ENCODE data around the gene LRRC43. TPM values are rescaled to one million over a fixed set of nuclear protein-coding genes. Genes with fewer than 3 reads are reported as not detected.

The LRRC43 gene
- total and polyA plus RNA-seq, 8 donors, result 1.3 to 2.2 TPM; not detected in 6

DNA sequence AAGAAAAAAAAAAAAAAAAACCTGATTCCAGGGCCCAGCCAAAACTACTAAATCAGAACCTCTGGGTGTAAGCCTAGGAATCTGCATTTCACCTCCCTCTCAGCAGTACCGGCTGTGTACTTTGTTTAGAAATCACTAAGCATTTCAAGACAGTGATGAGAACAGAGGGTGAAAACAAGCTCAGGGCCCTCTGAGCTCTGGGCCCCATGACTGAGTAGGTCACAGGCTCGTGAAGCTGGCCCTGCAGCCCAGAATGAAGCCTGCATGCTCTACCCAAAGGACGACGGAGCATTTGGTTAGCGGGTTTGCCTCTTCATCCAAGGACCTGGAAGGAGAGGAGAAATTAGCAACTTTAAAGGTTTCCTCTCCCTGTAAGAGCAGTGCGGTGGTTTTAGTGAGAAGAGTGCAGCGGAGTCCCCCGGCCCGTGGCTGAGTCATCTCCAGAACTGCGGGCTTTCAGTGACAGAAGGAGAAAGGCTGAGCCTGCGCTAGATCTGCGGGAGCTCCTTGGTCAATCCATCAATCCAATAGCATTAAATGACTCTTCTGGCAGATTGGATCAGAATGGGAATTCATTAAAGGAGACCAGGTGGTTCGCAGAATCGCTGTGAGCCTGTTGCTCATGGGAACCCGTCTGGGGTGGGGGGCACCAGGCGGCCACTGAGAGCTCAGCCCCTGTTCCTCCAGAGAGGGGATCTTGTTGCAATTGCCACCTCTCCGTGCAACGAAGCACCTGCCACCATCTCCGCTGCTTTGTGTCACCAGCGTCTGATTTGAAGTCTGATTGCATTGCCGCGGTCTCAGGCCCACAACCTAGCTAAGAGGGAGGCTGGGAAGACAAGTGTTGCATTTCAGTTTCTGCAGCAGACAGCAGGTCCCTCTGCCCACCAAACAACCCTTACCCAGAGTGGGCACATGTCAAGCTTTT, 16.2 kb upstream of the LRRC43 start:
- intact Hi-C loops (cut with DNase I; ENCODE audit: low total_unique reads), result no loop called here
- TF ChIP-seq EP300 (IDR thresholded peaks at IDR 0.05), result no peak
- TF ChIP-seq POLR2A (IDR thresholded peaks at IDR 0.05), result no peak
- no peak for TF ChIP-seq CTCF (IDR thresholded peaks at IDR 0.05)
- TF ChIP-seq POLR2AphosphoS5 (IDR thresholded peaks at IDR 0.05), result no peak

GRCh38 chr12:122167356-122167925, 15.5 kb upstream of the LRRC43 start:
- Histone ChIP-seq H3K27me3 (peaks cover 0 to 17% (median 0%) of the 10 kb centered on the region in 3 donors), H3K4me1 (no peaks in the 10 kb centered on the region), H3K27ac (no peak overlapping the region), H3K9me3 (no peaks in the 10 kb centered on the region), H3K4me3 (no peak overlapping the region), H3K36me3 (no peaks in the 10 kb centered on the region)
- intact Hi-C loops (cut with DNase I; ENCODE audit: low total_unique reads), result no loop called here
- 71 to 82% (median 81%) methylated on average over 10 of the region's 10 CpGs for WGBS, 5 donors
- TF ChIP-seq EP300 (IDR thresholded peaks at IDR 0.05), result no peak
- no peak for TF ChIP-seq POLR2AphosphoS5 (IDR thresholded peaks at IDR 0.05)
- no peak for TF ChIP-seq CTCF (IDR thresholded peaks at IDR 0.05)
- TF ChIP-seq POLR2A (IDR thresholded peaks at IDR 0.05), result no peak
- no peak for DNase-seq

More for the DNA sequence above, 16.2 kb upstream of the LRRC43 start:
- no peak for DNase-seq
- H3K36me3 ChIP-seq, result no peaks in the 10 kb centered on the region
- WGBS, 5 donors, result 69 to 74% (median 71%) methylated on average over 18 to 22 of the region's 22 CpGs
- no peaks in the 10 kb centered on the region for H3K9me3 ChIP-seq
- no peak overlapping the region for H3K4me3 ChIP-seq
- peaks cover 0 to 15% (median 0%) of the 10 kb centered on the region in 3 donors for H3K27me3 ChIP-seq
- no peak overlapping the region for H3K27ac ChIP-seq
- H3K4me1 ChIP-seq, result no peaks in the 10 kb centered on the region

DNA sequence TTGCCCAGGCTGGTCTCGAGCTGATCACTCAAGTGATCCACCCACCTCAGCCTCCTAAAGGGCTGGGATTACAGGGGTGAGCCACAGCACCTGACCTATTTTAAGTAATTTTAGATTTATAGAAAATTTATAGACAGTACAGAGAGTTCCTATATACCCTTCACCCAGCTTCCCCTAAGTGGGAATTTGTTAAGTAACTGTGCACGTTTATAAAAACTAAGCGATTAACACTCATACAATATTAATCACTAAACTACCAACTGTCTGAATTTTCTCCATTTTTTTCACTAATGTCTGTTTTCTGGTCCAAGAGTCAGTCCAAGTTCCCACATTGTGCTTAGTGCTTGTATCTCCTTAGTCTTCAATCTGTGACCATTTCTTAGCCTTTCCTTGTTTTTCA, 14.4 kb upstream of the LRRC43 start:
- WGBS, 5 donors, result 89 to 100% (median 91%) methylated on average over 3 of the region's 3 CpGs
- Histone ChIP-seq H3K36me3 (no peaks in the 10 kb centered on the region), H3K27ac (no peak overlapping the region), H3K4me3 (no peak overlapping the region), H3K4me1 (no peaks in the 10 kb centered on the region), H3K9me3 (no peaks in the 10 kb centered on the region), H3K27me3 (peaks cover 0 to 17% (median 0%) of the 10 kb centered on the region in 3 donors)
- DNase-seq, result no peak
- intact Hi-C loops (cut with DNase I; ENCODE audit: low total_unique reads), result no loop called here
- no peak for TF ChIP-seq CTCF (IDR thresholded peaks at IDR 0.05)
- TF ChIP-seq EP300 (IDR thresholded peaks at IDR 0.05), result no peak

- Histone ChIP-seq H3K27ac (no peak overlapping the region), H3K36me3 (no peaks in the 10 kb centered on the region), H3K4me3 (no peak overlapping the region), H3K9me3 (no peaks in the 10 kb centered on the region), H3K27me3 (peaks cover 0 to 14% (median 0%) of the 10 kb centered on the region in 3 donors), H3K4me1 (no peaks in the 10 kb centered on the region)
- 90 to 95% (median 91%) methylated on average over 5 of the region's 5 CpGs for WGBS, 5 donors
- no peak for DNase-seq
- TF ChIP-seq POLR2A (IDR thresholded peaks at IDR 0.05) (no peak), CTCF (IDR thresholded peaks at IDR 0.05) (no peak), EP300 (IDR thresholded peaks at IDR 0.05) (no peak), POLR2AphosphoS5 (IDR thresholded peaks at IDR 0.05) (no peak)
- intact Hi-C loops (cut with DNase I; ENCODE audit: low total_unique reads), result no loop called here
Observed at GRCh38 chr12:122171399-122171798, 11.5 kb upstream of the LRRC43 start.
